OCI-LY3 (cell line): ENCODE results near the gene DACT2.

ENCODE experiments used
- H2AFZ ChIP-seq: fragments of 200-600, 300-600 bp; shearing (Covaris generic); 2 replicates; pipeline ENCODE4 v1.6.0; 2014; ENCODE audit warnings: antibody characterized with exemption, low read depth, low read length
- H3K27ac ChIP-seq: fragments of 200-600, 300-600 bp; sonication (generic); 2 replicates; pipeline ENCODE4 v1.5.1; 2014; ENCODE audit warnings: mild to moderate bottlenecking, low read length, moderate library complexity, mixed read lengths
- H3K27me3 ChIP-seq: fragments of 200-600, 300-600 bp; sonication (generic); 2 replicates; pipeline ENCODE4 v1.6.1; 2014; ENCODE audit warnings: low read depth, low read length, mixed read lengths
- H3K36me3 ChIP-seq: fragments of 200-600, 300-600 bp; sonication (generic); replicated peaks from 2 replicates; pipeline ENCODE3; 2014; ENCODE audit warnings: low read depth, low read length, mixed read lengths
- H3K4me1 ChIP-seq: fragments of 300-600, 200-600 bp; sonication (generic); 2 replicates; pipeline ENCODE4 v1.6.1; 2014; ENCODE audit warnings: low read length, mixed read lengths
- H3K4me2 ChIP-seq: fragments of 200-600, 300-600 bp; sonication (generic); 2 replicates; pipeline ENCODE4 v1.6.1; 2014; ENCODE audit warnings: low read length, mixed read lengths
- H3K4me3 ChIP-seq: fragments of 300-600, 200-600 bp; sonication (generic); 2 replicates; pipeline ENCODE4 v1.5.1; 2014; ENCODE audit warnings: antibody characterized with exemption, mild to moderate bottlenecking, low read length, moderate library complexity
- H3K79me2 ChIP-seq: fragments of 300-600, 200-600 bp; shearing (Covaris generic); 2 replicates; pipeline ENCODE4 v1.6.1; 2014; ENCODE audit warnings: mild to moderate bottlenecking, low read length, mixed read lengths
- H3K9ac ChIP-seq: fragments of 300-600, 200-600 bp; shearing (Covaris generic); 2 replicates; pipeline ENCODE4 v1.6.0; 2014; ENCODE audit warnings: mild to moderate bottlenecking, low read length, moderate library complexity
- H3K9me3 ChIP-seq: fragments of 200-600, 300-600 bp; shearing (Covaris generic); 2 replicates; pipeline ENCODE4 v1.6.1; 2014; ENCODE audit warnings: low read length, mixed read lengths; ENCODE audit not compliant: insufficient read depth
- H4K20me1 ChIP-seq: fragments of 200-600, 300-600 bp; sonication (generic); 2 replicates; pipeline ENCODE4 v1.6.1; 2016; ENCODE audit warnings: low read length, mixed read lengths; ENCODE audit not compliant: insufficient read depth
- CTCF ChIP-seq: fragments of 200-600, 300-600 bp; sonication (generic); IDR thresholded peaks from 2 replicates; pipeline ENCODE4 v1.5.1; 2014; ENCODE audit warnings: antibody characterized with exemption, low read length, low read depth
- EZH2phosphoT487 ChIP-seq: fragments of 200-600 bp; shearing (Covaris generic); IDR thresholded peaks from 2 replicates; pipeline ENCODE4 v1.6.1; 2018; ENCODE audit warnings: antibody characterized with exemption, mixed run types, low read depth

The DACT2 gene

GRCh38 chr6:168302534-168302933 is 17.0 kb downstream of the DACT2 start:
- TF ChIP-seq CTCF (no peak), EZH2phosphoT487 (no peak)
- no peaks in the 10 kb centered on the region for H3K27me3 ChIP-seq
- no peak overlapping the region for H3K9ac ChIP-seq
- H3K27ac ChIP-seq, result no peak overlapping the region
- H2AFZ ChIP-seq, result no peak overlapping the region
- no peak overlapping the region for H3K4me3 ChIP-seq
- H3K4me2 ChIP-seq, result no peak overlapping the region
- no peaks in the 10 kb centered on the region for H4K20me1 ChIP-seq
- H3K36me3 ChIP-seq, result no peaks in the 10 kb centered on the region
- no peaks in the 10 kb centered on the region for H3K4me1 ChIP-seq
- H3K9me3 ChIP-seq, result no peaks in the 10 kb centered on the region
- no peaks in the 10 kb centered on the region for H3K79me2 ChIP-seq

GRCh38 chr6:168301648-168302398 is 17.8 kb downstream of the DACT2 start:
- no peak overlapping the region for H3K4me2 ChIP-seq
- H3K9ac ChIP-seq, result no peak overlapping the region
- no peak for TF ChIP-seq CTCF
- no peak for TF ChIP-seq EZH2phosphoT487

GRCh38 chr6:168300975-168301647 is 18.5 kb downstream of the DACT2 start:
- no peaks in the 10 kb centered on the region for H3K79me2 ChIP-seq
- no peaks in the 10 kb centered on the region for H3K36me3 ChIP-seq
- H3K4me1 ChIP-seq, result no peaks in the 10 kb centered on the region
- no peaks in the 10 kb centered on the region for H4K20me1 ChIP-seq
- H3K9me3 ChIP-seq, result no peaks in the 10 kb centered on the region
- no peaks in the 10 kb centered on the region for H3K27me3 ChIP-seq
- no peak overlapping the region for H3K27ac ChIP-seq
- TF ChIP-seq CTCF (no peak), EZH2phosphoT487 (no peak)
- no peak overlapping the region for H3K4me2 ChIP-seq
- no peak overlapping the region for H3K4me3 ChIP-seq
- no peak overlapping the region for H3K9ac ChIP-seq
- H2AFZ ChIP-seq, result no peak overlapping the region

More at GRCh38 chr6:168301648-168302398, 17.8 kb downstream of the DACT2 start:
- H4K20me1 ChIP-seq, result no peaks in the 10 kb centered on the region
- H3K36me3 ChIP-seq, result no peaks in the 10 kb centered on the region
- H3K4me3 ChIP-seq, result no peak overlapping the region
- H3K27me3 ChIP-seq, result no peaks in the 10 kb centered on the region
- H3K79me2 ChIP-seq, result no peaks in the 10 kb centered on the region
- H3K9me3 ChIP-seq, result no peaks in the 10 kb centered on the region
- no peak overlapping the region for H3K27ac ChIP-seq
- H2AFZ ChIP-seq, result no peak overlapping the region
- no peaks in the 10 kb centered on the region for H3K4me1 ChIP-seq
